DMS114 treated with DMSO at 0.1 percent for 48 hours (cell line): Measurements from ENCODE around the gene LEFTY1.

Experiments used
- DNase-seq: peaks from one replicate; lab custom pipeline; 2025; ENCODE audit not compliant: unreplicated experiment; lab: John Stamatoyannopoulos, UW

The LEFTY1 gene

GRCh38 chr1:225915538-225915991 lies 26.6 kb upstream of the LEFTY1 start:
- DNase-seq: no peak

DNA sequence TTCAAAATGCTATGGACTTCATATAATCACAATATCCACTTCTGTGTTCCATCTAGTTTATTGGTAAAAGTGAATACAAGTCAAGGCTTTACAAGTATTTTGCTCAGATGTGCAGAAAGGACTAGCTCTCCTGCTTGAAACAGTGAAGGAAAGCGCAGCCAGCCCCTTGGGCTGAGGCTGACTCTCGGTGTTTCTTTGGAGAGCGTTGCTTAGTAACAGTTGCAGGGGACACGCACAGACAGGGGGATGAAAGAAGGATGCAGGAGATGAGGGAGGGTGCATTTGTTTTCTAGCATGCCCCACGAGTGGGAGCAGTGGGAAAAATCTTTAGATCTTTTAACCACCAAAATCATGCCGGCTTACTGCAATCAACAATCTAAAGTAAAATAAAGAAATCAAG lies 26.0 kb upstream of the LEFTY1 start:
- no peak for DNase-seq

DNA sequence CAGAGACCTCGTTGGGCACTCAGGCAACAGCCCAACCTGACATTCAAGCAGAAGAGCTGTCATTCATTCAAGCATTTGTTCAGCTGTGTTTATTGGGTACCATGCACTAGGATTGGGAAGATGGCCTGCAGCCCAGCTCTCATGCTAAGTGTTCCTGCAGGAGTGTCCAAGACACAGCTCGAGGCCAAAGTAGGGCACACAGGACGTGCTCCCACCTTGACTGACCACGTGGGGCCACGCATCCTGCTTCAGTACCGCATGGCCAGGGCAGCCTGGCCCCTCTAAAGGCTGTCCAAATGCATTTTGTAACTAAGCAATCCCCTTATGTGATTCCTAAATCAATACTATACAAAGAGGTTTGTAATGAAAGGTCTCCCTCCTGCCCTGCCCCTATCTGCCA lies 25.4 kb upstream of the LEFTY1 start:
- DNase-seq: no peak

- no peak for DNase-seq
These were observed 22.5 kb upstream of the LEFTY1 start for GRCh38 chr1:225911191-225912130.

DNA sequence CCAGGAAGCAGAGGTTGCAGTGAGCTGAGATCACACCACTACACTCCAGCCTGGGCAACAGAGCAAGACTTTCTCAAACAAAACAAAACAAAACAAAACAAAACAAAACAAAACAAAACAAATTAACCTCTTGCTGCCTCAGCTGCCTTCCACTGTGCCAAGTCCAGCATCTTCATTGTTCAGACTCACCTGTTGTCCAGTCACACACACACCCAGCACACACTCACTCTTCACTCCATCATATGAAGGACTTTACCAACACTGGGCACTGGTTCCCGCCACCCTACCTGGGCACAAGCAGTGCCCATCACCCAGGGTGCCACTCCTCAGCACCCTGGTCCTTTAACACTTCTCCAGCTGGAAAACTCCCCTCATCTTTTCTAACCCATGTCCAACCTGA lies 20.5 kb upstream of the LEFTY1 start:
- DNase-seq: no peak

- DNase-seq: no peak
These were observed 19.8 kb upstream of the LEFTY1 start for GRCh38 chr1:225908773-225909172.

GRCh38 chr1:225908013-225908640 lies 19.2 kb upstream of the LEFTY1 start:
- DNase-seq: no peak

- no peak for DNase-seq
These were observed 18.4 kb upstream of the LEFTY1 start for GRCh38 chr1:225907341-225907740.

GRCh38 chr1:225906467-225906866 lies 17.5 kb upstream of the LEFTY1 start:
- no peak for DNase-seq

- DNase-seq: no peak
These were observed 14.7 kb upstream of the LEFTY1 start for GRCh38 chr1:225903623-225904022.

DNA sequence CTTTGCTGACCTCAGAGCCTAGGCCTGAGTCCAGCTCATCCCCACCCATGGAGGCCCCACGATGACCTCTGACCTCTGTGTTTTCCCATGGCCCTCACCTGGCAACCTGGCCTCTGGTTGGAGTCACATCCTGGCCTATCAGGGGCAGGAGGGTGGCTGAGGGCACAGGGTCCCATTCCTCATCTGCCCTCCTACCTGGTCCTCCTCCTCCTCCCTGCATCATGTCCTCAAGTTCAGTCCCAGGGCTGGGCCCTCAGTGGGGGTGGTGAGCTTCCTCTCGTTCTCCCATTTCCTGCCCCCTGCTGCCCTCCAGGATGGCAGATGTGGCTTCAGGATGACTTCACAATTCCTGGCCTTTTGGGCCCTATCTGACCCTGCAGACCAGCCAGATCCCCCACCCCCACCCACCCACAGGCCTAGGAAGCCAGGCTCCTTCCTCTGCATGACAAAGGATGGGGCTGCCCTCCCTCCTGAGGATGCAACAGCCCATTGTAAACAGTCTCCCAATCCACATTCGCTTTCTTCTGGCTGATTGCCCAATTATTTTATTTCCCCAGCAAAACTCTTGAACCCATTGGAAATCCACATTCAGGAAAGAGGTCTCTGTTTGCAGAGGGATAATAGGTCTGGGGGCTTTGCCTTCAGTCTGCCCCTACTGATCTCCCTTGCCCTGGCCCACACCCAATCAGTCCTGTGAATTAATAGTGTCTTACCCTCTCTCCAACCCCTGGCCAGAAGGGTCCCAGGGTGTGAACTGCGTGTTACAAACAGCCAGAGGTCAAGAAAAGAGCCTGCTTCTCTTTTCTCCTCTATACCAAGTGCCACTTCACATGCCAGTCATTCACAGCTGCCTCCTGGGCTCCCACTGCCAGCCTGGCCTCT lies 10.3 kb upstream of the LEFTY1 start:
- DNase-seq: no peak

DNA sequence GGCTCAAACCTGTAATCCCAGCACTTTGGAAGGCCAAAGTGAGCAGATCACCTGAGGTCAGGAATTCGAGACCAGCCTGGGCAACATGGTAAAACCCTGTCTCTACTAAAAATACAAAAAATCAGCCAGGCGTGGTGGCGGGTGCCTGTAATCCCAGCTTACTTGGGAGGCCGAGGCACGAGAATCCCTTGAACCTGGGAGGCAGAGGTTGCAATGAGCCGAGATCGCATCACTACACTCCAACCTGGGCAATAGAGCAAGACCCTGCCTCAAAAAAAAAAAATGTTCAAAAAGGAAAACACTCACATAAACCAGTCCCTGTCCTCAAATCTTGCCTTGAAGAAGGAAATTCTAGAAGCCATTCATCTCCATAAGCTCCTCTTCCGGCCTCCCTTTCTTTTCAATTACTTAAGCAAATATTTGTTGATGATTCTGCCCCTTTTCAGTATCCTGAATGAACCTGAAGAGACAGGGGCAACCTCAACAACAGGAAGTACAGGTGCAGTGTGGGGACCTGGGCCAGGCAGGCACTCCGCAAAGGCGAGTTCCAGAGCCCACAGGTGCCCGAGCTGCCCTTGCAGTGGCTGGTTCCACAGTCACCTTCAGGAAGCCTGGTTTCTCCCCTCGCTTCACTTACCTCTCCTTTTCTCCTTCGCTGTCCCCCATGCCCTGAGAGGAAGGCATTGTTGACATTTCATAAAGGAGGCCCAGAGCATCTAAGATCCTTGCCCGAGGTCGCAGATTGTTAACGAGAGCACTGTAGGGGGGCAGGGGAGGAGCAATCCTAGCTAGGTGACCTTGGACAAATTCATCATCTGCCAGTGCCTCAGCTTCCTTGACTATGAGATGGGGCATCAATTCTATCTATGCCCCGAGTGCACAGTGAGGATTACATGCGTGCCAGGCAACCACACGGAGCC lies 8.9 kb upstream of the LEFTY1 start:
- no peak for DNase-seq

DNA sequence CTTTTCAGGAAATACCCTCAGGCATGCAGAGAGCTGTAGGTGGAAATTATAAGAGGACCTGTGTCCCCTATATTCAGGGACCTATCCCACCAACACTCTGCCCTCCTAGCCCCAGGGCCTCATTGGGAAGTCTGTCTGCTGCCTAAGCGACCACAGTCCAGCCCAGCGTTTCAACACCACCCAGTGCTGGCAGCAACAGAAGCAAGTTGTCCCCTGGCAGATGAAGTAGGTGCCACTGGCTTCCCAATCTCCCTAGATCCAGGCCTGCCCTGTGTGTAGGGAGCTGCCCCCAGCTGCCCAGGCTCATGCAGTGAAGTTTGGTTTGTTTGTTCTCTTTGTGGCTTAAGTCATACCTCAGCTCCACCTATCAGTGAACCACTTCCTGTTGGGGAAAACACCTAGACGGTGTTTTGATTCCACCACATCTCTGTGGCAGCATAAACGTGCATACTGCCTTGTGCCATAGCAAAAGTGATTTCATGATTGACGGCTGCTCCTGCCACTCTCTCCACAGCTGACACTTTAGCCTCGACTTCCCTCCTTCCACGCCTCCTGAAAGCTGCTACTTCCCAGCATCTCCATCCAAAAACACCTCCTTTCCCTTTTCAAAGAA lies 8.1 kb upstream of the LEFTY1 start:
- DNase-seq: no peak

- DNase-seq: no peak
These were observed 7.5 kb upstream of the LEFTY1 start for GRCh38 chr1:225896494-225896893.

GRCh38 chr1:225892307-225892706 lies 3.4 kb upstream of the LEFTY1 start:
- DNase-seq: no peak

GRCh38 chr1:225891229-225891972 lies 2.5 kb upstream of the LEFTY1 start:
- DNase-seq: no peak

- no peak for DNase-seq
These were observed 1.6 kb upstream of the LEFTY1 start for GRCh38 chr1:225890346-225891228.

GRCh38 chr1:225889743-225890142 lies 797 bp upstream of the LEFTY1 start:
- DNase-seq: no peak
